ENCODE measurements around the gene PRR4. TPM values are rescaled to one million over a fixed set of nuclear protein-coding genes. Genes with fewer than 3 reads are reported as not detected.

The PRR4 gene
- total and polyA plus RNA-seq, 9 of the 15 experiments (the other 6 are each of a cell fraction or from before 2014, with no cell fraction given), result 0.45 to 5.0 (median 1.8) TPM

- no peaks in the 10 kb centered on the region for H4K20me1 ChIP-seq (replicated peaks; ENCODE audit: control insufficient read depth, insufficient read depth, low read length)
- ChIA-PET CTCF (ENCODE audit: low intra/inter-chr PET ratio) (no interaction called here), POLR2A (no interaction called here)
- H3K27ac ChIP-seq (ENCODE audit: extremely low read depth, low read depth, low read length), result no peak within 1 kb of the TSS
- ATAC-seq, result no peak
- TF ChIP-seq MEIS2 (IDR thresholded peaks at IDR 0.05; ENCODE audit: partially characterized antibody), result no peak
- no peak for TF ChIP-seq KLF1 (tag; IDR thresholded peaks at IDR 0.05)
- TF ChIP-seq ETV1 (tag; conservative IDR thresholded peaks at IDR 0.05; ENCODE audit: low read depth), result no peak
- no peak for TF ChIP-seq BMI1 (IDR thresholded peaks at IDR 0.05; ENCODE audit: low read length)
- TF ChIP-seq SIX5 (IDR thresholded peaks at IDR 0.05; ENCODE audit: borderline replicate concordance in 1 of 2, insufficient read depth in 1 of 2, low read depth in 1 of 2, low read length in 2 of 2), result no peak
- TF ChIP-seq FOXO4 (CRISPR knock-in tag; IDR thresholded peaks at IDR 0.05), result no peak
- no peak for TF ChIP-seq BRD4 (IDR thresholded peaks at IDR 0.05)
- H3K79me2 ChIP-seq (ENCODE audit: control insufficient read depth, insufficient read depth, low read length), result no peaks in the 10 kb centered on the region
- H3K9ac ChIP-seq (ENCODE audit: insufficient read depth in 1 of 2, low read depth in 2 of 2, low read length in 2 of 2), result no peak within 1 kb of the TSS
- intact Hi-C loops (cut with micrococcal nuclease) (no loop called here), in situ Hi-C loops (cut with MboI) (no loop called here)
- no peak for DNase-seq (ENCODE audit: extremely low read depth in 1 of 4, low spot score in 3 of 4)
- no peak within 1 kb of the TSS for H3K4me2 ChIP-seq (ENCODE audit: insufficient read depth, low read length)
- no peaks in the 10 kb centered on the region for H3K9me1 ChIP-seq (ENCODE audit: control insufficient read depth, insufficient read depth, low read length)
- H3K9me3 ChIP-seq (replicated peaks; ENCODE audit: control insufficient read depth, insufficient read depth, low read depth, low read length), result no peaks in the 10 kb centered on the region
- BruUV-seq (replicated peaks), result no TSS peak
- no peak within 1 kb of the TSS for H2AFZ ChIP-seq (ENCODE audit: low read depth, low read length)
- no peaks in the 10 kb centered on the region for H3K4me1 ChIP-seq (replicated peaks in 1 of 2; ENCODE audit: control insufficient read depth in 2 of 2, insufficient read depth in 2 of 2, low read length in 2 of 2)
- no peak for FAIRE-seq
- H3K4me3 ChIP-seq, result no peak within 1 kb of the TSS
- H3K27me3 ChIP-seq (ENCODE audit: control insufficient read depth in 2 of 2, insufficient read depth in 2 of 2, low read length in 2 of 2), result no peaks in the 10 kb centered on the region
- H3K36me3 ChIP-seq (ENCODE audit: control insufficient read depth, insufficient read depth, low read length), result no peaks in the 10 kb centered on the region
- WGBS (ENCODE audit: insufficient coverage, low coverage, missing lambda C conversion rate), result 54% methylated on average over 6 of the region's 6 CpGs
These were observed 34.9 kb upstream of the PRR4 start, which contains the start of gene PRH1 for GRCh38 chr12:10884086-10884725. Gene PRH1 (minus strand): TSS chr12:10884255. CDS start chr12:10884217, 38 bp downstream.

All from K562 (cell line).